ENCODE data around the gene CHST6.
"Not testable (repeated sequence)": the region's sequence is repeated elsewhere in the genome, so short reads cannot be mapped to it uniquely, and the experiment has no call there.

Gene CHST6

GRCh38 chr16:75495076-75495674 lies at the start of gene CHST6:
Gene CHST6 (minus strand): TSS chr16:75495441. CDS start chr16:75479828, 15,613 bp downstream.
- peak; percentile 3 for DNase-seq

DNA sequence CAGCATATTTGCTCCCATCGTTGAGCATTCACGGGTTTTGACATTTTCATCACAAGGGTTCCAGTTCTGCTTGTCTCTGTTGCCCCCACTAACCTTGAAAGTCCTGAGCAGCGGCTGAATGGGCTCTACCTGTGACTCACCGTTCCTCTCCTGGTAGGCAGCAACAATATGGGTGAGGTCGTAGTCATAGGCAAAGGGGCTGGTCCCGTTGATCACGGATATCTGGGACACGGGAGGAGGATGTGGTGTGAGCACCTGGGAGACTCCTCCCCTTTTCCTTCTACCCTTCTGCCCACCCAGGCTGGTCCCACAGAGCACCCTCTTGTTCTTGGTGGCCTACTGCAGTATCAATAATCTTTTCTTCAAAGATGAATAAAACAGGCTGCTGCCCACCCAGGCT lies 47.2 kb upstream of the CHST6 start:
- not testable (repeated sequence) for DNase-seq

- DNase-seq = no peak
Measured at GRCh38 chr16:75541236-75541635, 46.0 kb upstream of the CHST6 start.

GRCh38 chr16:75538882-75539565 lies 43.8 kb upstream of the CHST6 start:
- not testable (repeated sequence) for DNase-seq

- DNase-seq = no peak
Measured at GRCh38 chr16:75537776-75538175, 42.5 kb upstream of the CHST6 start.

GRCh38 chr16:75535901-75536300 lies 40.7 kb upstream of the CHST6 start, which contains the start of gene CHST5:
Gene CHST5 (minus strand): TSS chr16:75536108. CDS start chr16:75530384, 5,724 bp downstream.
- DNase-seq = no peak

- no peak for DNase-seq
Measured at GRCh38 chr16:75535211-75535843, 40.1 kb upstream of the CHST6 start.

DNA sequence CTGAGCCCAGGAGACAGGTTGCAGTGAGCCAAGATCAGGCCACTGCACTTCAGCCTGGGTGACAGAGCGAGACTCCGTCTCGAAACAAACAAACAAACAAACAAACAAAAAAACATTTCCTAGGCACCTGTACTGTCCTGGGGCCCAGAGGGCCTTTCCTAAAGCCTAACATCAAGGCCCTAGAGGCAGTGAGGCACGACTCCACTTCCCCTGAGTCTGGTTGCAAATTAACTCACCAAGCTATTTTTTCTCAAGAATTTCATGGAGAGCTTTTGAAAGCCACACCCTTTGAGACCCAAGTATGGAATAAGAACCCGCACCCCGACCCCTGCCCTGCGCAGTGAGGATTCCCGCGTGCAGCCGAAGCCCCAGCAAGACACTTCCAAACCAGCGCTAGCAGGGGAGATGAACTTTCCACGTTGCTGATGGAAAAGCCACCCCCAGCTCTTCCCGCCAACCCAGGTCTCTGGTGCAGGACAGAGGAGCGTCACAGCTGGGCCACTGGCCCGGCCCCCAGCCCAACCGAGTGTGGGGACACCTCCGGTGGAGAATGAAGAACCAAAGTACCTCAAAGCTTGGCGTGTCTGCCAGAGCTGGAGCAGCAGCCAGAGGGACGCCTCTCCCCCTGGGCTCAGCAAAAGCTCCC lies 39.4 kb upstream of the CHST6 start:
- no peak for DNase-seq

- DNase-seq = no peak
Measured at GRCh38 chr16:75532791-75533190, 37.5 kb upstream of the CHST6 start.

DNA sequence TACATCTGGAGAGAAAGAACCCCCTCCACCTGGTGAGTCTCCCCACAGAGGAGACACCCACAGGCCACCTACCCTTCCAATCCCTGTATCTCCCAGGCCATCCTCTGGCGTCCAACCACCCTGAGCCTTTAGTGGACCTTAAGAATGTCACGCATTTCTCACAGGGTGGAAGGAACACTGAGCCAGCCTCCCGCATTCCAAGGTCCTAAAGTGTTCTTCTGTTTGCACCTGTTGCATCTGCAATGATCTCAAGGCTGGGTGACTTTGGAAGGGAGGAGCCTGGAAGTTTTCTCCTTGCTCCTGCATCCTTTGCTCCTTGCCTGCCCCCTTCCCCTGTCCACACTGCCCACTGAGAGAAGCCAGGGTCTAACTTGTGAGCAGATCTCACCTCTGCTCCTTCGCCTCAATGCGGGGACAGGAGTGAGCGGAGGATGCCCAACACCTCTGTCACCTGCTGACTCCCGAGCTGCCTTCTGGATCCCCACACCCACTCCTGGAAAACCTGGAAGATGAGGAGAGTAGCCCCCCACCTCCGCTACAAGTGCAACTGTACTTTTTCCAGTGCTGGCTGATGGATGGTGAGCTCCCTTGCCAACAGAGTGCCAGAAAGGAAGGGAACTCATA lies 37.0 kb upstream of the CHST6 start:
- no peak for DNase-seq

DNA sequence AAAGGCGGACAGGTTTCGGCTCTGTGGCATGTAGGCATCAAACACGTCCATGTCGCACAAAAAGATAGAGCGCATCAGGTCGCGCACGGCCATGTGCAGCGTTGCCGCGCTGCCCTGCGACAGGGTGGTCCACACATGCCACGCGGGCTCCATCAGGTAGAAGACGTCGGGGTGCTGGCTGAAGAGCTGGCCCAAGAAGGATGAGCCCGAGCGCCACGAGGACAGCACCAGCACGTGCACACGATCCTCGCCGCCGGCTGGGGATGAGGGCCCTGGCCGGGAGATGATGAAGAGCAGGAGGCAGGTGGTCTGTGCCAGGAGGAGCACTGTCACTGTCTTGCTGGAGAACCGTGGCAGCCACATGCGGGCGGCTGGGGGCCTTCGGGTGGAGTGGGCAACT lies 34.7 kb upstream of the CHST6 start:
- no peak for DNase-seq

DNA sequence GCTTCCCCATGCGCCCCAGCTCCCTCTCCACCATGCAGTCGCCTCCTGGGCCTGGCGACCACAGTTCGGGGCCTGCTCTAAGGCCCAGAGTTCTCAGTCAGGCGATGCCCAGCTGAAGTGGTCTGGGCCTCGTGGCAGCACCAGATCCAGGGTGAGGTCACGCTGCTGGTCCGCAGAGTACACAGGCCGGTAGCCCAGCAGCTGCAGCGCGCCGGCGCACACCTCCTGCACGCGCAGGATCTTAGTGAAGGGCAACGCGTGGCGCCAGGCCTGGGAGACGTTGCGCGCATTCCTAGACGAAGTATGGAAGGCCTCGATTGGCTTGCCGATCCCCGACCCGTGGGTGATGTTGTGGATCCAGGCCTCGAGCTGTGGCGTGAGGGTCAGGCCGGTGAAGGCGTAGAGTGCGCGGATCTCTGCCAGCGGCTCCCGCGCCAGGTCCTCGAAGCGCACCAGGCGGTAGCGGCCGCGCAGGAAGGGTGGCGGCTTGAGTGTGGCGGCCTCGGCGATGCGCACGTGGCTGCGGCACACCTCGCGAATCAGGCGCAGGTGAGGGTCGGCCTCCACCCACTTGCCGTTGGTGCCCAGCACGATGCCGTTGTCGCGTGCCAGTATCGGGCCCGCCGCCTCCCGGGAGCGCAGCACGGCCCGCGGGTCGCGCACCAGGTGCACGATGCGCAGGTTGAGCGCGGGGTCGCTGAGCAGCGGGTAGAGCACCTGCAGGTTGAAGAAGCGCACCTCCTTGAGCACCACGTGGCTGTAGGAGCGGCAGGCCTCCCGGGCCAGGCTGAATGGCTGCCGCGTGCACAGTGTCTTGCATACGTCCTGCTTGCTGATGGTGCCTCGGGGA lies 34.0 kb upstream of the CHST6 start:
- DNase-seq = no peak

GRCh38 chr16:75527825-75528299 lies 32.6 kb upstream of the CHST6 start:
- DNase-seq = no peak

- no peak for DNase-seq
Measured at GRCh38 chr16:75526032-75526790, 31.0 kb upstream of the CHST6 start.

DNA sequence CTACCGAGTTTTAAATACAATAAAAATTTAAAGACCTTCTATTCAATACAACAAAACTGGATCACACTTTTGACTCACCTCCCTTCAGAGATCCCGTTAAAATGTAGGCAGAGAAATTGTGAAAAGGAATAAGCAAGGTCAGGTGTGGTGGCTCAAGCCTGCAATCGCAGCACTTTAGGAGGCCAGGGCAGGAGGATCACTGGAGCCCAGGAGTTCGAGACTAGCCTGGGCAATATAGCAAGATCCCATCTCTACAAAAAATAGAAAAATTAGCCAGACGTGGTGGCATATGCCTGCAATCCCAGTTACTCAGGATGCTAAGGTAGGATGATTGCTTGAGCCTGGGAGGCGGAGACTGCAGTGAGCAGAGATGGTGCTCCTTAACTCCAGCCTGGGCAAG lies 23.9 kb upstream of the CHST6 start:
- no peak for DNase-seq

- not testable (repeated sequence) for DNase-seq
Measured at GRCh38 chr16:75516189-75516966, 21.1 kb upstream of the CHST6 start.

DNA sequence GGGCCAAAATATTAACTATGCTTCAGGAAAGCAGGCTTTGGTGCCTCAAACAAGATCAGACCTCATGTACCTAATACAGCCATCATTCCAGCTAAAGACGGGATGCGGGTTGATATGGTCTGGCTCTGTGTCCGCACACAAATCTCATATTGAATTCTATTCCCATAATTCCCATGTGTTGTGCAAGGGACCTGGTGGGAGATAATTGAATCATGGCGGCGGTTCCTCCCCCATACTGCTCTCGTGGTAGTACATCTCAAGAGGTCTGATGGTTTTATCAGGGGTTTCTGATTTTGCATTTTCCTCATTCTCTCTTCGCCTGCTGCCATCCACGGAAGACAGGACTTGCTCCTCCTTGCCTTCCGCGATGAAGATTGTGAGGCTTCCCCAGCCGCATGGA lies 19.1 kb upstream of the CHST6 start:
- no peak for DNase-seq

GRCh38 chr16:75506574-75506973 lies 11.3 kb upstream of the CHST6 start:
- DNase-seq = no peak

- DNase-seq = no peak
Measured at GRCh38 chr16:75506107-75506506, 10.9 kb upstream of the CHST6 start.

GRCh38 chr16:75503801-75504200 lies 8.6 kb upstream of the CHST6 start:
- no peak for DNase-seq

Data from NCI-H526 treated with DMSO at 0.1 percent for 48 hours (cell line).